ENCODE data around the gene DNAH10.

GRCh38 chr12:123963821-123964220 is 201.7 kb downstream of the DNAH10 start:
- TF ChIP-seq, protein P1, sequence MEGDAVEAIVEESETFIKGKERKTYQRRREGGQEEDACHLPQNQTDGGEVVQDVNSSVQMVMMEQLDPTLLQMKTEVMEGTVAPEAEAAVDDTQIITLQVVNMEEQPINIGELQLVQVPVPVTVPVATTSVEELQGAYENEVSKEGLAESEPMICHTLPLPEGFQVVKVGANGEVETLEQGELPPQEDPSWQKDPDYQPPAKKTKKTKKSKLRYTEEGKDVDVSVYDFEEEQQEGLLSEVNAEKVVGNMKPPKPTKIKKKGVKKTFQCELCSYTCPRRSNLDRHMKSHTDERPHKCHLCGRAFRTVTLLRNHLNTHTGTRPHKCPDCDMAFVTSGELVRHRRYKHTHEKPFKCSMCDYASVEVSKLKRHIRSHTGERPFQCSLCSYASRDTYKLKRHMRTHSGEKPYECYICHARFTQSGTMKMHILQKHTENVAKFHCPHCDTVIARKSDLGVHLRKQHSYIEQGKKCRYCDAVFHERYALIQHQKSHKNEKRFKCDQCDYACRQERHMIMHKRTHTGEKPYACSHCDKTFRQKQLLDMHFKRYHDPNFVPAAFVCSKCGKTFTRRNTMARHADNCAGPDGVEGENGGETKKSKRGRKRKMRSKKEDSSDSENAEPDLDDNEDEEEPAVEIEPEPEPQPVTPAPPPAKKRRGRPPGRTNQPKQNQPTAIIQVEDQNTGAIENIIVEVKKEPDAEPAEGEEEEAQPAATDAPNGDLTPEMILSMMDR (IDR thresholded peaks at IDR 0.05; ENCODE audit: insufficient read depth, low read depth, low read length): no peak
- TF ChIP-seq EZH2 (IDR thresholded peaks at IDR 0.05; ENCODE audit: insufficient read depth, low read length): no peak

All from astrocyte (in vitro differentiated cells and primary cell).